Measurements from ENCODE around the gene ZNF667.

ZNF667 gene

DNA sequence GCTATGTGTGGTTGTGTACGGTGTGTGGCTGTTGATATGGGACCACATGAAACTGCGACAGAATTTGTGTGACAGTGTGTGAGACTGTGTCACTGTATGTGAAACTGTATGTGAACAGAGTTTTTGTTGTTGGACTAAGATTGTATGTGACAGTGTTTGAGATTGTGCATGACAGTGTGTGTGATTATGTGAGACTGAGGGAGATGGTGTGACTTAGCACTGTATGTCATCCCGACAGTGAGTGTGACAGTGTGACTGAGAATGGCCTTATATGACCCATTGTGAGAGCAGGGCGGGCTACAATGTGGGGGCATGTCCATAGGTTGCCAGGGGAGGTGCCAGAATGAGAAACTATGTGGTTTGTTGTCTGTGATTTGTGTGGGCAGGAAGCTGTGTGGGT is 72.1 kb downstream of the ZNF667 start:
- Histone ChIP-seq H4K20me1 (ENCODE audit: control insufficient read depth, insufficient read depth, low read depth, low read length) (no peaks in the 10 kb centered on the region), H3K79me2 (ENCODE audit: control insufficient read depth, low read length) (no peaks in the 10 kb centered on the region), H3K4me2 (ENCODE audit: low read length) (peak overlapping the region; percentile 88), H3K4me1 (ENCODE audit: control insufficient read depth, low read length) (peaks cover 13% of the 10 kb centered on the region), H3K27ac (ENCODE audit: low read depth, low read length) (no peak overlapping the region), H3K9me3 (ENCODE audit: control insufficient read depth, insufficient read depth, low read length) (peaks cover 63% of the 10 kb centered on the region), H3K4me3 (ENCODE audit: low read length) (peak overlapping the region; percentile 85), H3K27me3 (ENCODE audit: control insufficient read depth, low read length) (no peaks in the 10 kb centered on the region), H3K36me3 (ENCODE audit: control insufficient read depth, low read length) (peaks cover 5% of the 10 kb centered on the region), H3F3A (ENCODE audit: control insufficient read depth, insufficient read depth) (no peaks in the 10 kb centered on the region), H3K9me2 (replicated peaks; ENCODE audit: control insufficient read depth, low read length) (no peaks in the 10 kb centered on the region)
- TF ChIP-seq EZH2phosphoT487 (IDR thresholded peaks at IDR 0.05; ENCODE audit: borderline replicate concordance, low read length), result no peak
- TF ChIP-seq, protein P1, sequence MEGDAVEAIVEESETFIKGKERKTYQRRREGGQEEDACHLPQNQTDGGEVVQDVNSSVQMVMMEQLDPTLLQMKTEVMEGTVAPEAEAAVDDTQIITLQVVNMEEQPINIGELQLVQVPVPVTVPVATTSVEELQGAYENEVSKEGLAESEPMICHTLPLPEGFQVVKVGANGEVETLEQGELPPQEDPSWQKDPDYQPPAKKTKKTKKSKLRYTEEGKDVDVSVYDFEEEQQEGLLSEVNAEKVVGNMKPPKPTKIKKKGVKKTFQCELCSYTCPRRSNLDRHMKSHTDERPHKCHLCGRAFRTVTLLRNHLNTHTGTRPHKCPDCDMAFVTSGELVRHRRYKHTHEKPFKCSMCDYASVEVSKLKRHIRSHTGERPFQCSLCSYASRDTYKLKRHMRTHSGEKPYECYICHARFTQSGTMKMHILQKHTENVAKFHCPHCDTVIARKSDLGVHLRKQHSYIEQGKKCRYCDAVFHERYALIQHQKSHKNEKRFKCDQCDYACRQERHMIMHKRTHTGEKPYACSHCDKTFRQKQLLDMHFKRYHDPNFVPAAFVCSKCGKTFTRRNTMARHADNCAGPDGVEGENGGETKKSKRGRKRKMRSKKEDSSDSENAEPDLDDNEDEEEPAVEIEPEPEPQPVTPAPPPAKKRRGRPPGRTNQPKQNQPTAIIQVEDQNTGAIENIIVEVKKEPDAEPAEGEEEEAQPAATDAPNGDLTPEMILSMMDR (IDR thresholded peaks at IDR 0.05; ENCODE audit: low read depth, low read length, poor library complexity, severe bottlenecking), result no peak

DNA sequence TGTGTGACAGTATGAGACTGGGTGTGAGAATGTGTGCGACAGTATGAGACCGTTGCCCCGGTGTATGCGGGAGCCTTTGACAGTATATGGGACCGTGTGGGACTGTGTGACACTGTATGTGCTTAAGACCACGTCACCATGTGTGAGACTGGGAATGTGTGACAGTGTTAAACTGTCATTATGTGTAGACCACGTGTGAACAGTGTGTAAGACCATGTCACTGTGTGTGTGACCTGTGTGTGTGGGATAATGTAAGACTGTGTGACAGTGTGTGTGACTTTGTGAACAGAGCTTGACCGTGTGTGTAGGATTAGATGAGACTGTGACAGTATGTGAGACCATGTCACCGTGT is 72.5 kb downstream of the ZNF667 start:
- peak overlapping the region; percentile 85 for H3K4me3 ChIP-seq (ENCODE audit: low read length)
- H4K20me1 ChIP-seq (ENCODE audit: control insufficient read depth, insufficient read depth, low read depth, low read length), result no peaks in the 10 kb centered on the region
- no peaks in the 10 kb centered on the region for H3K79me2 ChIP-seq (ENCODE audit: control insufficient read depth, low read length)
- TF ChIP-seq, protein P1 (IDR thresholded peaks at IDR 0.05; ENCODE audit: low read depth, low read length, poor library complexity, severe bottlenecking), result no peak
- no peak for TF ChIP-seq EZH2phosphoT487 (IDR thresholded peaks at IDR 0.05; ENCODE audit: borderline replicate concordance, low read length)
- H3F3A ChIP-seq (ENCODE audit: control insufficient read depth, insufficient read depth), result no peaks in the 10 kb centered on the region
- peaks cover 65% of the 10 kb centered on the region for H3K9me3 ChIP-seq (ENCODE audit: control insufficient read depth, insufficient read depth, low read length)
- H3K4me2 ChIP-seq (ENCODE audit: low read length), result peak overlapping the region; percentile 88
- peaks cover 13% of the 10 kb centered on the region for H3K4me1 ChIP-seq (ENCODE audit: control insufficient read depth, low read length)
- no peak overlapping the region for H3K27ac ChIP-seq (ENCODE audit: low read depth, low read length)
- no peaks in the 10 kb centered on the region for H3K9me2 ChIP-seq (replicated peaks; ENCODE audit: control insufficient read depth, low read length)
- peaks cover 5% of the 10 kb centered on the region for H3K36me3 ChIP-seq (ENCODE audit: control insufficient read depth, low read length)
- H3K27me3 ChIP-seq (ENCODE audit: control insufficient read depth, low read length), result no peaks in the 10 kb centered on the region

DNA sequence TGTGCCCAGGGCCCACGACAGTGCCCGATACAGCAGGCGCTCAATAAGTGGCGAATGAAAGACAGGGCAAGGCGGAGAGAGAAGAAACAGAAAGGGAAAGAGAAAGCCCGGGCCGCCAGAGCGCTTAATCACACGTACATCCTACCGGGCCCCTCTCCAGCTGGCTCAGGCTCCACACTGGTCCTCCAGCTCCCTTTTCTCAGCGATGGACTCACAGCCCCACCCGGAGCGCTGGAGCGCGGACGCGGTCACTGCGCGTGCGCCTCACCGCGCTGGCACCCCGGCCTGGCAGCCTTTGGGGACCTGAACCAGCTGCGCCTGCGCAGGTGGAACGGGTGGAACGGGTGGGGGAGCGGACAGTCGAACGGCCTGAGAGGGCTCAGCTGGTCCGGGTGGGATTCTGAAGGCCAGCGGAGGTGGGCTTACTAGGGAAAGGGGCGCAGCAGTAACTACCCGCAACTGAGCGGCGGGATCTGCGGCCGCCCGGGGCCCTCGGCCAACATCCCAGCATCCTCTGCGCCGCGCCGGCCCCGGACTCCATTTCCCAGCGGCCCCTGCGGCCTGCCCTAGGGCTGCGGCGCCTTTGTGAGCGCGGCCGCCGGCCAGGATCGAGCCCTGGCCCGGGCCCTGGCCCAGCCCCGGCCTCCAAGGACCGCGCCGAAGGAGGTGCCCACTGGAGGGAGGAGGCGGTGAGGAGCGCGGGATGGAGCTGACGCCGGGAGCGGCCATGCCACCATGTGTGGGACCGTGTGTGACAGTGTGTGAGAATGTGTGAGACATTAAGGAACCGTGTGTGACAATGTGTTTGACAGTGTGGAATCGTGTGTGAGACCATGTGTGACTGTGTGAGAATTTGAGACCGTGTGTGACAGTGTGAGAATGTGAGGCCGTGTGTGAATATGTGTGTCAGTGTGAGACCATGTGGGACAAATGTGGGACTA is 73.1 kb downstream of the ZNF667 start, which contains the start of gene ZNF583:
Gene ZNF583 (plus strand): TSS at position 569 of the 941 bp plus-strand sequence. CDS start 2,783 bp downstream, outside the sequence.
- TF ChIP-seq EZH2phosphoT487 (IDR thresholded peaks at IDR 0.05; ENCODE audit: borderline replicate concordance, low read length), result no peak
- TF ChIP-seq, protein P1 (IDR thresholded peaks at IDR 0.05; ENCODE audit: low read depth, low read length, poor library complexity, severe bottlenecking), result no peak
- Histone ChIP-seq H3K27me3 (ENCODE audit: control insufficient read depth, low read length) (no peaks in the 10 kb centered on the region), H4K20me1 (ENCODE audit: control insufficient read depth, insufficient read depth, low read depth, low read length) (no peaks in the 10 kb centered on the region), H3K4me2 (ENCODE audit: low read length) (peak within 1 kb of the TSS; percentile 88), H3K36me3 (ENCODE audit: control insufficient read depth, low read length) (peaks cover 5% of the 10 kb centered on the region), H3K9me2 (replicated peaks; ENCODE audit: control insufficient read depth, low read length) (no peaks in the 10 kb centered on the region), H3F3A (ENCODE audit: control insufficient read depth, insufficient read depth) (no peaks in the 10 kb centered on the region), H3K79me2 (ENCODE audit: control insufficient read depth, low read length) (no peaks in the 10 kb centered on the region), H3K9me3 (ENCODE audit: control insufficient read depth, insufficient read depth, low read length) (peaks cover 67% of the 10 kb centered on the region), H3K27ac (ENCODE audit: low read depth, low read length) (peak within 1 kb of the TSS; percentile 27; the same call in 1 of the 2 replicates), H3K4me3 (ENCODE audit: low read length) (peak within 1 kb of the TSS; percentile 85), H3K4me1 (ENCODE audit: control insufficient read depth, low read length) (peaks cover 13% of the 10 kb centered on the region)

All from DOHH2 (cell line).